Right kidney (tissue), 1 donor: ENCODE measurements around the gene ZNF43.
"Not testable (repeated sequence)": the region's sequence is repeated elsewhere in the genome, so short reads cannot be mapped to it uniquely, and the experiment has no call there.

ENCODE experiments used
- DNase-seq: peaks from one replicate; pipeline ENCODE4 v3.0.0-alpha.2; 2016

ZNF43 gene

DNA sequence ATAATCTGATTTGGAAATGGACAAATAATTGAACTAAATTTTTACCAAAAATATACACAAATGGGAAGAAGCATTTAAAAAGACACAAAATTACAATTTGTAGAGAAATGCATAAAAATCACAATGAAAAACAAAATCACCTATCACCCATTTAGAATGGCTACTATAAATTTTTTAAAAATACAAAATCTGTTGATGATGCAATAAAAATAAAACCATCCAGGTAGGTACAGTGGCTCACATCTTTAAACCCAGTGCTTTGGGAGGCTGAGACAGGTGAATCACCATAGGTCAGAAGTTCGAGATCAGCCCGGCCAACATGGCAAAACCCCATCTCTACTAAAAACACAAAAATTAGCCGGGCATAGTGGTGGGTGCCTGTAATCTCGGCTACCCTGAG is 23.5 kb downstream of the ZNF43 start:
- no peak for DNase-seq

DNA sequence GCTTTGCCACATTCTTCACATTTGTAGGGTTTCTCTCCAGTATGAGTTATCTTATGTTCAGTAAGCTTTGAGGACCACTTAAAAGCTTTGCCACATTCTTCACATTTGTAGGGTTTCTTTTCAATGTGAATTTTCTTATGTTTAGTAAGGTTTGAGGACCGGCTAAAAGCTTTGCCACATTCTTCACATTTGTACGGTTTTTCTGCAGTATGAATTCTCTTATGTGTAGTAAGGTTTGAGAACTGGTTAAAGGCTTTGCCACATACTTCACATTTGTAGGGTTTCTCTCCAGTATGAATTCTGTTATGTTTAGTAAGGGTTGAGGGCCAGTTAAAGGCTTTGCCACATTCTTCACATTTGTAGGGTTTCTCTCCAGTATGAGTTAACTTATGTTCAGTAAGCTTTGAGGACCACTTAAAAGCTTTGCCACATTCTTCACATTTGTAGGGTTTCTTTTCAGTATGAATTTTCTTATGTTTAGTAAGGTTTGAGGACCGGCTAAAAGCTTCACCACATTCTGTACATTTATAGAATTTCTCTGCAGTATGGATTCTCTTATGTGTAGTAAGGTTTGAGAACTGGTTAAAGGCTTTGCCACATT is 27.5 kb downstream of the ZNF43 start:
- not testable (repeated sequence) for DNase-seq

DNA sequence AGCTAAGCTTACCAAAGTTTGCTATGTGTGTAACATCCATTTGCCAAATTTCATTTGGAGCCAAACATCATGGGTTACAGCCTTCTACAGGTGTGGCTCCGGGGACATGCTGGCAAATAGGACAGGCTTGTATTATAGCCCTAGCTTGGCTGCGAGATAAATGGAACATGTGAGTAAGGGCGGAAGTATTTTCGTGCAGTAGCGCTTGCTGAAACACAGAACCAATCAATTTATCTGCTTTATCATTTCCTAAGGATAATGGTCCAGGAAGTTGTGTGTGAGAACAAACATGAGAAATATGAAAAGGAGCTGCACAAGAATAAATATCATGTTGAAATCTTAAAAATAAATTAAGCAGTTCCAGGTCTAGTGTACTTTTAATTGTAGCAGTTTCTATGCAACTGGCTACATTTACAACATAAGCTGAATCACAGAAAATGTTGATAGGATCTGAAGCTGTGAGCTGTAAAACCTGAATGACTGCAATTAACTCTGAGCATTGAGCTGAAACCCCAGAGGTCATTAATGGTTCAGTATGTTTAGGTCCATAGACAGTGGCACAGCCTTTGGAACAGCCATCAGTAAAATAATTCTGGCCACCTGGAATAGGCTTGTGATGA is 46.4 kb downstream of the ZNF43 start:
- DNase-seq: peak; percentile 4

DNA sequence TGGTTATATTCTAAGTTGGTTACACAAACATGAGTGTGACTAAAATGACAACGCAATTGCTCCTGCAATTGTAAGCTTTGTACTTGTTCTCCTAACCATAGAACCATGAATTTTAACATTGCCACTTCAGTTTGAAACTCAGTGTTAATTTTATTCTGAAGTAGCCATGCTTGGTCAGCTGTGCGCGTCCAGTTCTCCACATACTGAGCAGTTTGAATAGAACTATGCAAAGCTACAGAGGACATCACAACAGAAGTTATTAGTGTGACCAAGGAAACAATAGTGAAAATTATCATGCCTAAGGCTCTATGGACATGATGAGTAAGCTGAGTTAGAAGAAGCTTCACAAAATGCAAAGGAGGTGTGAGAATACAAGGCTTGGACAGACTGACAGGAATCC is 49.0 kb downstream of the ZNF43 start:
- DNase-seq: no peak

DNA sequence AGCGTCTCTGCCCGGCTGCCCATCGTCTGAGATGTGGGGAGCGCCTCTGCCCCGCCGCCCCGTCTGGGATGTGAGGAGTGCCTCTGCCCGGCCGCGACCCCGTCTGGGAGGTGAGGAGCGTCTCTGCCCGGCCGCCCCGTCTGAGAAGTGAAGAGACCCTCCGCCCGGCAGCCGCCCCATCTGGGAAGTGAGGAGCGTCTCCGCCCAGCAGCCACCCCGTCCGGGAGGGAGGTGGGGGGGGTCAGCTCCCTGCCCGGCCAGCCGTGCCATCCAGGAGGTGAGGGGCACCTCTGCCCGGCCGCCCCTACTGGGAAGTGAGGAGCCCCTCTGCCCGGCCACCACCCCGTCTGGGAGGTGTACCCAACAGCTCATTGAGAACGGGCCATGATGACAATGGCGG is 60.2 kb downstream of the ZNF43 start:
- DNase-seq: not testable (repeated sequence)

DNA sequence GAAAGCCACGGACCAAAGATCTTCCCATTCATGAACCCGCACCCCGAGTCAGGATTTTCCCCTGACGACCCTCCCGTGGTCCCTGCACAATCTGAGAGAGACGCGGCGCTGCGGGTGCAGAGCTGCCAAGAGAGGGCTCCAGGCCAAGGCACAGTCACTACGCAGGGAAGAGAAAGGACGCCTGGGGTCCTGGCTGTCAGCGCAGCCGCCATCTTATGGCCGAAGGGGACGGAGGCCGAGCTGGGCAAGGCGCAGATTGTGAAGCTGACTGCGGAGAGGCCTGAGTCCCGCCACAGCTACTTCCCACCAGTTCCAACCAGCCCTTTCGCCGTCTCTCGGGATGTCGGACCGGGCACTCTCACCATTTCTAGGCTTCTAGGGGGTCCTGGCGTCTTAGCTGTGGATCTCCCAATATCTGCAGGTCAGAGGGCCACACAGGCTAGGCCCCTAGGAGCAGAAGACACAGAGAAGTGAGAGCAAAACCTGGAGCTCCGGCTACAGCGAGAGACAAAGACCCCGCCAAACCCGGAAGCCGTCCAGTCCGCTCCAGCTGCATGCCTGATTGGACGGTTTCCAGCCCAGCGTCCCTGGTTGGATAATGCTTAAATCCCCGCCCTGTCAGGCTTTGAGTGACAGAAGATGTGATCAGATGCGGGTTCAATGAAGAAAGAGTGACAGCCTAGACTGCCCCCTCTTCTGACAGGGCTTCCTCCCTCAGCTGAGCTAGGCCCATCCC is 68.7 kb downstream of the ZNF43 start, which contains the start of gene ZNF100:
Gene ZNF100, minus strand, starts transcription at position 515 of the 736 bp plus-strand sequence. Its CDS starts 150 bp downstream, at position 365.
- peak; percentile 91 for DNase-seq

DNA sequence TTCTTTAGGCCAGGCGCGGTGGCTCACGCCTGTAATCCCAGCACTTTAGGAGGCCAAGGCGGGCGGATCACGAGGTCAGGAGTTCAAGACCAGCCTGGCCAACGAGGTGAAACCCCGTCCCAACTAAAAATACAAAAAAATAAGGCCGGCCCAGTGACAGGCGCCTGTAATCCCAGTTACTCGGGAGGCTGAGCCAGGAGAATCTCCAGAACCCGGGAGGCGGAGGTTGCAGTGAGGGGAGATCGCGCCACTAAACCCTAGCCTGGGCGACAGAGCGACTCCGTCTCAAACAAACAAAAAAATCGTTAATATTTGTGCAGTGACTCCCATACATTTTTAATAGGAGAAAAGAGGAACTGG is 69.3 kb downstream of the ZNF43 start:
- not testable (repeated sequence) for DNase-seq

DNA sequence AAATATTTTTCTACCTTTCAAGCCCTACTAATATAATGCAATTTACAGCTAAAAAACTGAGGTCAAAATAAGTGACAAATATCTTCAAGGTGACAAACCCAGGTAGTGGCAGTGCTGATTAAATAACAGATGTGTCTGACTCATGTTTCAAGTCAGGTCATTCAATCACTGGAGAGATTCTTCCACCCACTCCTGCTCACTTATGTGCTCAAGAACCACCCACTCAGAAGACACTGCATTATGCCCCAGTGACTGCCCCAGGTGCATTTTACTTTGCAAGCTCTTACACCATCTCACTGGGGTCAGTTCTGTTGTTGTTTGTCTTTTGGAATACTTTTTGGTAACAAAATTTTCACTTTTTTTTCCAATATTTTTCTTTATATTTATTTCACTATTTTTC is 70.8 kb downstream of the ZNF43 start:
- DNase-seq: no peak

DNA sequence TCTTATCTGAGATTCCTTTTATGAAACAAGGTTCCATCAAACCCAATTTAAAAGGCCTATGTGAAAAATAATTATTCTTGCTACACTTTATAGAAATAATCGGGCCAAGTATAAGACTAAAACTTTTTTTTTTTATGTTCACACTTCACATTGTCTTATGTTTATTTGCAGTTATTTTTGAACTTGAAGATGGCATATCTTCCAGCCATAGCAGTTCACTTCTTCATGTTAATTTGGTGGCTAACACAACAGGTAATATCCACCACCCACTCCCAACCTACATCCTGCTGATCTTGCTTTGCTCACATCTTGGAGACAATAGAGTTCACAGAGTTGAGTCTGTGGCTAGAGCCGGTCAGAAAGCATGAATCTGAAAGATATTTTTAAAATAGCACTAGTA is 74.4 kb downstream of the ZNF43 start:
- DNase-seq: not testable (repeated sequence)

DNA sequence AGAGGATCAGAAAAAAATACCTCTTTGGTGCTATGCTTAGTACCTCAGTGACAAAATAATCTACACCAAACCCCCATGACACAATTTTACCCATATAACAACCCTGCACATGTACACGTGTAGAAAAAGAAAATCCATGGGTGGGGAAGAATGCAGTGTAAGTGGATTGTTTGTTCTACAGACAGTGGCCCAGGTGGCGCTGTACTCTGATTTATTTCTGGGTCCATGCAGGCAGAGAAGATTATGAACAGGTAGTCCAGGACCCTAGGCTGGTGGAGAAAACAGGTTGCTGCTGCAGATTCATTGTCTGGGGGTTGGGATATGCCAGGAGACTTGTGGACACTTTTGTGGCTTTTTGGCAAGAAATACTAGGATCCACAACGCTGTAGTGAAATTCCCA is 77.7 kb downstream of the ZNF43 start:
- no peak for DNase-seq

DNA sequence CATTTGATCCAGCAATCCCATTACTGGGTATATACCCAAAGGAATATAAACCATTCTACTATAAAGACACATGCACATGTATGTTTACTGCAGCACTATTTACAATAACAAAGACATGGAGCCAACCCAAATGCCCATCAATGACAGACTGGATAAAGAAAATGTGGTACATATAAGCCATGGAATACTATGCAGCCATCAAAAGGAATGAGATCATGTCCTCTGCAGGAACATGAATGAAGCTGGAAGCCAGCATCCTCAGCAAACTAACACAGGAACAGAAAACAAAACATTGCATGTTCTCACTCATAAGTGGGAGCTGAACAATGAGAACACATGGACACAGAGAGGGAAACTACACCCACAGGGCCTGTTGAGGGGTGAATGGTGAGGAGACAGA is 80.4 kb downstream of the ZNF43 start:
- DNase-seq: not testable (repeated sequence)
